Islet precursor cell (in vitro differentiated cells): Measurements from ENCODE around the gene GALNT18.

Source experiments
- DNase-seq: peaks from one replicate; pipeline ENCODE4 v3.0.0-alpha.2; 2018

GALNT18 gene

GRCh38 chr11:11525283-11525682 is 96.5 kb downstream of the GALNT18 start:
- DNase-seq, result no peak

- DNase-seq, result no peak
Measured at GRCh38 chr11:11524436-11525061, 97.3 kb downstream of the GALNT18 start.

GRCh38 chr11:11522591-11522990 is 99.2 kb downstream of the GALNT18 start:
- DNase-seq, result no peak

GRCh38 chr11:11521306-11522002 is 100.4 kb downstream of the GALNT18 start:
- no peak for DNase-seq

- DNase-seq, result no peak
Measured at GRCh38 chr11:11520231-11521015, 101.4 kb downstream of the GALNT18 start.

- DNase-seq, result no peak
Measured at GRCh38 chr11:11519184-11519583, 102.6 kb downstream of the GALNT18 start.

- DNase-seq, result no peak
Measured at GRCh38 chr11:11514246-11514645, 107.6 kb downstream of the GALNT18 start.

GRCh38 chr11:11513422-11513821 is 108.4 kb downstream of the GALNT18 start:
- DNase-seq, result no peak

GRCh38 chr11:11512929-11513328 is 108.9 kb downstream of the GALNT18 start:
- DNase-seq, result no peak

GRCh38 chr11:11512502-11512901 is 109.3 kb downstream of the GALNT18 start:
- DNase-seq, result no peak

GRCh38 chr11:11512090-11512489 is 109.7 kb downstream of the GALNT18 start:
- no peak for DNase-seq

- DNase-seq, result no peak
Measured at GRCh38 chr11:11510939-11511338, 110.9 kb downstream of the GALNT18 start.

GRCh38 chr11:11505692-11506091 is 116.1 kb downstream of the GALNT18 start:
- no peak for DNase-seq

GRCh38 chr11:11505190-11505589 is 116.6 kb downstream of the GALNT18 start:
- DNase-seq, result no peak

GRCh38 chr11:11504071-11504470 is 117.7 kb downstream of the GALNT18 start:
- no peak for DNase-seq

- DNase-seq, result no peak
Measured at GRCh38 chr11:11502263-11502861, 119.4 kb downstream of the GALNT18 start.

- DNase-seq, result no peak
Measured at GRCh38 chr11:11501546-11502262, 120.1 kb downstream of the GALNT18 start.

GRCh38 chr11:11500744-11501487 is 120.9 kb downstream of the GALNT18 start:
- no peak for DNase-seq

GRCh38 chr11:11499300-11499699 is 122.5 kb downstream of the GALNT18 start:
- DNase-seq, result no peak

- DNase-seq, result no peak
Measured at GRCh38 chr11:11498195-11498594, 123.6 kb downstream of the GALNT18 start.

GRCh38 chr11:11496879-11497278 is 124.9 kb downstream of the GALNT18 start:
- no peak for DNase-seq

- no peak for DNase-seq
Measured at GRCh38 chr11:11494348-11494747, 127.5 kb downstream of the GALNT18 start.
